GM12878 (cell line): ENCODE measurements around the gene B4GALNT4. TPM values are rescaled to one million over a fixed set of nuclear protein-coding genes. Genes with fewer than 3 reads are reported as not detected.

ENCODE experiments used
- ATAC-seq: fragments of 200-7000 bp; cut with Tn5 transposase; 3 replicates; pipeline ENCODE4 v1.9.1; 2020; ENCODE audit warnings: mild to moderate bottlenecking, moderate library complexity
- BruUV-seq: library from RNA; stranded (reverse); fragments of 400-500 nt; replicated peaks from 2 replicates; lab custom pipeline; 2021; lab: Mats Ljungman, UMichigan
- CTCF ChIA-PET: fragments of 300-600 bp; sonication (Branson Sonifier 250); formaldehyde crosslinking; extraction: SDS; loops from one replicate; lab custom pipeline; 2021; ENCODE audit warnings: inconsistent platforms; lab: Yijun Ruan, JAX
- POLR2A ChIA-PET: fragments of 350-600 bp; formaldehyde crosslinking; extraction: SDS; loops from one replicate; lab custom pipeline; 2021; ENCODE audit warnings: inconsistent platforms; lab: Charles Lee
- RAD21 ChIA-PET: fragments of 300-600 bp; sonication (Branson Sonifier 250); formaldehyde crosslinking; loops from one replicate; lab custom pipeline; 2023; ENCODE audit warnings: antibody characterized with exemption; ENCODE audit not compliant: unreplicated experiment; lab: Charles Lee
- SMC1A ChIA-PET: fragments of 300-600 bp; sonication (Branson Sonifier 250); formaldehyde crosslinking; loops from one replicate; lab custom pipeline; 2023; ENCODE audit not compliant: unreplicated experiment, uncharacterized antibody; lab: Charles Lee
- DNase-seq: peaks from one replicate; pipeline ENCODE4 v3.0.0-alpha.2; 2011; ENCODE audit warnings: low read depth, low spot score
- FAIRE-seq: peaks from 3 replicates; lab custom pipeline; 2011; peaks lifted over from hg19 to GRCh38; lab: Jason Lieb, UNC
- H2AFZ ChIP-seq: 2 replicates; pipeline ENCODE4 v1.6.0; 2011; ENCODE audit warnings: low read depth, low read length, control low read depth; ENCODE audit not compliant: control insufficient read depth
- H3K27ac ChIP-seq: 2 replicates; pipeline ENCODE4 v1.5.1; 2011; ENCODE audit warnings: control low read depth; ENCODE audit not compliant: control insufficient read depth, insufficient read depth
- H3K27me3 ChIP-seq, 2 experiments: replicated peaks in 1 of 2; 2 replicates each; pipeline versions ENCODE4 v1.6.0 to v1.6.1; 2011; ENCODE audit warnings: low read length in 1 of 2; ENCODE audit not compliant: control insufficient read depth in 2 of 2, insufficient read depth in 2 of 2
- H3K36me3 ChIP-seq, 2 experiments: 2 replicates each; pipeline ENCODE4 v1.5.1; 2011; ENCODE audit warnings: low read length in 1 of 2; ENCODE audit not compliant: control insufficient read depth in 2 of 2, insufficient read depth in 2 of 2
- H3K4me1 ChIP-seq: 2 replicates; pipeline ENCODE4 v1.6.1; 2011; ENCODE audit warnings: mild to moderate bottlenecking, low read length, moderate library complexity, mixed read lengths; ENCODE audit not compliant: control insufficient read depth, insufficient read depth
- H3K4me2 ChIP-seq: 2 replicates; pipeline ENCODE4 v1.6.0; 2011; ENCODE audit warnings: control low read depth; ENCODE audit not compliant: control insufficient read depth, insufficient read depth
- H3K4me3 ChIP-seq: fragments of 200-600 bp; sonication (generic); 2 replicates; pipeline ENCODE4 v1.5.1; 2016
- H3K79me2 ChIP-seq: 2 replicates; pipeline ENCODE4 v1.6.0; 2011; ENCODE audit warnings: low read length; ENCODE audit not compliant: control insufficient read depth, insufficient read depth
- H3K9ac ChIP-seq: 2 replicates; pipeline ENCODE4 v1.8.0; 2011; ENCODE audit warnings: low read length, control low read depth, mixed read lengths; ENCODE audit not compliant: control insufficient read depth, insufficient read depth
- H3K9me3 ChIP-seq: replicated peaks from 3 replicates; pipeline ENCODE4 v1.5.1; 2011; ENCODE audit warnings: mild to moderate bottlenecking, low read length; ENCODE audit not compliant: control insufficient read depth, insufficient read depth
- H4K20me1 ChIP-seq: 2 replicates; pipeline ENCODE4 v1.6.0; 2011; ENCODE audit not compliant: control insufficient read depth, insufficient read depth
- BRCA1 ChIP-seq: IDR thresholded peaks from 2 replicates; pipeline ENCODE4 v1.6.1; 2011; ENCODE audit warnings: low read depth, low read length, improper control_type of control experiment
- EED ChIP-seq: sonication (generic); IDR thresholded peaks from 2 replicates; pipeline ENCODE4 v1.6.1; 2016; ENCODE audit warnings: antibody characterized with exemption, low read depth
- FOS ChIP-seq: IDR thresholded peaks from 3 replicates; pipeline ENCODE4 v1.6.1; 2011; ENCODE audit warnings: borderline replicate concordance; ENCODE audit not compliant: insufficient read length; ENCODE audit errors: extremely low read depth
- FOXK2 ChIP-seq: fragments of 450-650 bp; IDR thresholded peaks from 2 replicates; pipeline ENCODE4 v1.6.1; 2017; ENCODE audit warnings: mild to moderate bottlenecking, moderate library complexity
- KAT2A ChIP-seq: conservative IDR thresholded peaks from 2 replicates; pipeline ENCODE4 v1.6.1; 2011; ENCODE audit warnings: low read depth, low read length; ENCODE audit not compliant: control insufficient read depth
- KDM1A ChIP-seq: fragments of 200-600 bp; sonication (generic); IDR thresholded peaks from 2 replicates; pipeline ENCODE4 v1.6.1; 2016; ENCODE audit warnings: borderline replicate concordance
- MAX ChIP-seq: IDR thresholded peaks from 2 replicates; pipeline ENCODE4 v1.6.1; 2012; ENCODE audit warnings: low read depth, low read length, improper control_type of control experiment
- NFXL1 ChIP-seq: fragments of 450-650 bp; IDR thresholded peaks from 2 replicates; pipeline ENCODE4 v1.6.1; 2017; ENCODE audit warnings: antibody characterized with exemption, mild to moderate bottlenecking, borderline replicate concordance
- NFYA ChIP-seq: IDR thresholded peaks from 2 replicates; pipeline ENCODE4 v1.6.1; 2011; ENCODE audit warnings: low read depth, mild to moderate bottlenecking, low read length, improper control_type of control experiment, borderline replicate concordance
- NKRF ChIP-seq: fragments of 450-650 bp; conservative IDR thresholded peaks from 2 replicates; pipeline ENCODE4 v1.6.1; 2017; ENCODE audit warnings: mild to moderate bottlenecking, moderate library complexity
- POLR2A ChIP-seq: IDR thresholded peaks from 2 replicates; pipeline ENCODE4 v1.6.1; 2011; ENCODE audit warnings: low read depth, mild to moderate bottlenecking, low read length
- RAD51 ChIP-seq: fragments of 450-650 bp; IDR thresholded peaks from 2 replicates; pipeline ENCODE4 v1.6.1; 2016; ENCODE audit warnings: moderate library complexity, mild to moderate bottlenecking, inconsistent platforms
- RCOR1 ChIP-seq: conservative IDR thresholded peaks from 2 replicates; pipeline ENCODE4 v1.6.1; 2012; ENCODE audit warnings: low read depth, low read length, improper control_type of control experiment
- RFX5 ChIP-seq: IDR thresholded peaks from 2 replicates; pipeline ENCODE4 v1.6.1; 2011; ENCODE audit warnings: low read depth, low read length, improper control_type of control experiment
- SMAD5 ChIP-seq: IDR thresholded peaks from 2 replicates; pipeline ENCODE4 v1.6.1; 2016; ENCODE audit warnings: antibody characterized with exemption, low read depth
- SPI1 ChIP-seq: IDR thresholded peaks from 2 replicates; pipeline ENCODE4 v1.6.1; 2011; ENCODE audit warnings: low read depth, mild to moderate bottlenecking, low read length, moderate library complexity, borderline replicate concordance; ENCODE audit not compliant: insufficient read depth
- SREBF2 ChIP-seq: IDR thresholded peaks from 2 replicates; pipeline ENCODE4 v1.6.1; 2012; ENCODE audit warnings: mild to moderate bottlenecking, low read length
- SRF ChIP-seq, 2 experiments: IDR thresholded peaks; 2 replicates each; pipeline ENCODE4 v1.6.1; 2011; ENCODE audit warnings: low read depth in 2 of 2, low read length in 2 of 2, mild to moderate bottlenecking in 1 of 2, moderate library complexity in 1 of 2
- STAT1 ChIP-seq: fragments of 450-650 bp; conservative IDR thresholded peaks from 2 replicates; pipeline ENCODE4 v1.6.1; 2014; ENCODE audit warnings: antibody characterized with exemption, mild to moderate bottlenecking
- TARDBP ChIP-seq: IDR thresholded peaks from 2 replicates; pipeline ENCODE4 v1.6.1; 2016; ENCODE audit warnings: borderline replicate concordance
- WGBS: methylation state at CpG from one replicate; pipeline ENCODE4 v1.1.6; 2016; ENCODE audit warnings: low lambda C conversion rate; ENCODE audit not compliant: insufficient replicate concordance, insufficient coverage; ENCODE audit errors: missing lambda C conversion rate; 5-methylcytosine and 5-hydroxymethylcytosine counted together
- in situ Hi-C: fragments of 300-500 bp; cut with MboI; formaldehyde crosslinking; loops from 9 replicates; pipeline ENCODE4 v1.14.3; 2018; ENCODE audit warnings: mixed read lengths
- intact Hi-C: fragments of 100-400 bp; cut with micrococcal nuclease; formaldehyde crosslinking; loops from one replicate; pipeline ENCODE4 v1.14.2; 2022; ENCODE audit not compliant: unreplicated experiment
- polyA plus RNA-seq, 11 experiments: library from polyadenylated mRNA; depleted of rRNA in 4 of 11; unstranded in 6 of 11; stranded (reverse) in 5 of 11; fragments of >200 nt; fragmentation: Nextera tagmentation in 4 of 11; fragmentation: Illumina TruSeq in 1 of 11; extraction: Ambion mirVana in 4 of 11; extraction: Trizol in 1 of 11; gene quantifications; 1 replicate in 1 of 11; 2 replicates in 10 of 11; pipeline versions ENCODE4 v1.2.1 to v1.2.3, GENCODE V29; 2011 to 2016; ENCODE audit warnings: inconsistent platforms in 2 of 11, missing spikeins in 2 of 11, low read depth in 1 of 11
- total RNA-seq, 4 experiments: library from RNA; depleted of rRNA in 3 of 4; stranded (reverse); fragments of >200 nt in 3 of 4; fragmentation: Illumina TruSeq in 1 of 4; extraction: Trizol in 1 of 4; gene quantifications; 2 replicates each; pipeline versions ENCODE4 v1.2.1 to v1.2.3, GENCODE V29; 2013 to 2021

The B4GALNT4 gene
- total and polyA plus RNA-seq, 10 of the 15 experiments (the other 5 are each of a cell fraction or from before 2014, with no cell fraction given): 0.04 to 0.82 (median 0.40) TPM; not detected in 6

GRCh38 chr11:422249-422656 lies 53.0 kb downstream of the B4GALNT4 start:
- ChIA-PET CTCF (interaction anchor here (0.6 kb wide), 1 partner anchor 77 kb away, joined by 3 read pairs; no protein-coding TSS in a partner anchor), SMC1A (no interaction called here), RAD21 (no interaction called here), POLR2A (interaction anchor here (0.7 kb wide), 1 partner anchor 188 kb away, joined by 3 read pairs; no protein-coding TSS in a partner anchor)
- H3K79me2 ChIP-seq: no peaks in the 10 kb centered on the region
- H3K27ac ChIP-seq: no peak overlapping the region
- H3K4me3 ChIP-seq: no peak overlapping the region
- H3K9ac ChIP-seq: no peak overlapping the region
- in situ Hi-C loops (no loop called here), intact Hi-C loops (no loop called here)
- DNase-seq: no peak
- no peak for ATAC-seq
- BruUV-seq: no TSS peak
- TF ChIP-seq NFYA: no peak
- no peak for TF ChIP-seq RFX5
- no peak for TF ChIP-seq SMAD5
- no peak for TF ChIP-seq FOXK2
- no peak for TF ChIP-seq TARDBP
- 62% methylated on average over 10 of the region's 10 CpGs for WGBS
- H3K27me3 ChIP-seq: no peaks in the 10 kb centered on the region
- no peak for FAIRE-seq
- no peaks in the 10 kb centered on the region for H3K9me3 ChIP-seq
- no peak overlapping the region for H3K4me2 ChIP-seq
- H3K36me3 ChIP-seq: no peaks in the 10 kb centered on the region
- no peak overlapping the region for H2AFZ ChIP-seq
- no peaks in the 10 kb centered on the region for H4K20me1 ChIP-seq
- no peaks in the 10 kb centered on the region for H3K4me1 ChIP-seq

GRCh38 chr11:424232-424631 lies 54.9 kb downstream of the B4GALNT4 start:
- 45% methylated on average over 4 of the region's 4 CpGs for WGBS
- ChIA-PET RAD21 (no interaction called here), CTCF (no interaction called here), SMC1A (interaction anchor here (1.1 kb wide), 1 partner anchor 95 kb away, joined by 3 read pairs; no protein-coding TSS in a partner anchor), POLR2A (no interaction called here)
- BruUV-seq: no TSS peak
- H4K20me1 ChIP-seq: no peaks in the 10 kb centered on the region
- in situ Hi-C loops: no loop called here
- H3K4me2 ChIP-seq: no peak overlapping the region
- no peaks in the 10 kb centered on the region for H3K9me3 ChIP-seq
- no peaks in the 10 kb centered on the region for H3K79me2 ChIP-seq
- no peak overlapping the region for H3K4me3 ChIP-seq
- intact Hi-C loops: no loop called here
- H3K4me1 ChIP-seq: no peaks in the 10 kb centered on the region
- H3K36me3 ChIP-seq: no peaks in the 10 kb centered on the region
- DNase-seq (no peak), ATAC-seq (no peak), FAIRE-seq (no peak)
- no peak overlapping the region for H3K9ac ChIP-seq
- H3K27me3 ChIP-seq: no peaks in the 10 kb centered on the region
- H2AFZ ChIP-seq: no peak overlapping the region
- H3K27ac ChIP-seq: no peak overlapping the region
- TF ChIP-seq RCOR1: no peak
- no peak for TF ChIP-seq RAD51
- TF ChIP-seq FOS: no peak
- no peak for TF ChIP-seq NFXL1
- TF ChIP-seq EED: no peak
- TF ChIP-seq MAX: no peak
- TF ChIP-seq STAT1: no peak
- no peak for TF ChIP-seq POLR2A
- TF ChIP-seq SRF (IDR thresholded peaks at IDR 0.05; ENCODE audit: low read depth in 2 of 2, low read length in 2 of 2): no peak
- TF ChIP-seq SMAD5: no peak
- TF ChIP-seq SREBF2: no peak
- TF ChIP-seq KDM1A: no peak
- TF ChIP-seq KAT2A: no peak
- TF ChIP-seq SPI1: no peak
- no peak for TF ChIP-seq NKRF
- TF ChIP-seq BRCA1: no peak
